ENCODE data around the gene MEG3. TPM values are rescaled to one million over a fixed set of nuclear protein-coding genes. Genes with fewer than 3 reads are reported as not detected.

MEG3 gene
- total and polyA plus RNA-seq, 2 of the 8 experiments (the other 6 are each of a cell fraction or from before 2014, with no cell fraction given): 0.17 to 1.1 TPM

- TF ChIP-seq SUZ12 (IDR thresholded peaks at IDR 0.05; ENCODE audit: low read length): no peak
These were observed 50.1 kb downstream of the MEG3 start (continued) for GRCh38 chr14:100875861-100876590.

Measured in H1 (cell line).